Activated CD4-positive, CD25-positive, alpha-beta regulatory T cell treated with anti-CD3 and anti-CD28 coated beads, Interleukin-2, amount 50 U/mL, for 16 hours (primary cell): ENCODE data around the gene CSRP1.
"Not testable (repeated sequence)": the region's sequence is repeated elsewhere in the genome, so short reads cannot be mapped to it uniquely, and the experiment has no call there.

Experiments used
- DNase-seq: peaks from one replicate; pipeline ENCODE4 v3.0.0-alpha.2; 2020; ENCODE audit warnings: low read depth, low spot score

CSRP1 gene

GRCh38 chr1:201497935-201498509 is 8.9 kb downstream of the CSRP1 start:
- no peak for DNase-seq

- DNase-seq = no peak
Measured at GRCh38 chr1:201496296-201496690, 10.6 kb downstream of the CSRP1 start.

GRCh38 chr1:201495551-201496295 is 11.2 kb downstream of the CSRP1 start:
- no peak for DNase-seq

GRCh38 chr1:201493757-201494617 is 12.9 kb downstream of the CSRP1 start:
- no peak for DNase-seq

GRCh38 chr1:201493026-201493656 is 13.8 kb downstream of the CSRP1 start:
- not testable (repeated sequence) for DNase-seq

- no peak for DNase-seq
Measured at GRCh38 chr1:201491896-201492511, 14.9 kb downstream of the CSRP1 start.

- no peak for DNase-seq
Measured at GRCh38 chr1:201490708-201491131, 16.2 kb downstream of the CSRP1 start.

- no peak for DNase-seq
Measured at GRCh38 chr1:201489643-201490261, 17.2 kb downstream of the CSRP1 start.

GRCh38 chr1:201488830-201489589 is 17.9 kb downstream of the CSRP1 start:
- DNase-seq = no peak

GRCh38 chr1:201487742-201488141 is 19.2 kb downstream of the CSRP1 start:
- no peak for DNase-seq

GRCh38 chr1:201486187-201486586 is 20.7 kb downstream of the CSRP1 start:
- DNase-seq = no peak

GRCh38 chr1:201485184-201485774 is 21.6 kb downstream of the CSRP1 start:
- DNase-seq = no peak

- DNase-seq = no peak
Measured at GRCh38 chr1:201483373-201483949, 23.5 kb downstream of the CSRP1 start.

- no peak for DNase-seq
Measured at GRCh38 chr1:201482755-201483154, 24.2 kb downstream of the CSRP1 start.

- peak; percentile 59 for DNase-seq
Measured at GRCh38 chr1:201481761-201482493, 25.0 kb downstream of the CSRP1 start.

GRCh38 chr1:201481004-201481380 is 25.9 kb downstream of the CSRP1 start:
- no peak for DNase-seq

GRCh38 chr1:201480231-201481003 is 26.5 kb downstream of the CSRP1 start:
- peak; percentile 36 for DNase-seq

GRCh38 chr1:201479201-201479730 is 27.7 kb downstream of the CSRP1 start:
- DNase-seq = no peak
